GM19468 (cell line): ENCODE results near the gene MAP2.

Experiments
- ATAC-seq: cut with Tn5 transposase; IDR thresholded peaks from one replicate; pipeline ENCODE4 v1.9.1; 2021; ENCODE audit warnings: mild to moderate bottlenecking, moderate library complexity, moderate number of reproducible peaks; ENCODE audit not compliant: unreplicated experiment; ENCODE audit errors: extremely low read depth

Gene MAP2

GRCh38 chr2:209771474-209772289, 347.8 kb downstream of the MAP2 start, which contains the start of gene UNC80:
UNC80 (plus strand) TSS chr2:209771832; CDS start chr2:209772073, 241 bp downstream.
- no peak for ATAC-seq

DNA sequence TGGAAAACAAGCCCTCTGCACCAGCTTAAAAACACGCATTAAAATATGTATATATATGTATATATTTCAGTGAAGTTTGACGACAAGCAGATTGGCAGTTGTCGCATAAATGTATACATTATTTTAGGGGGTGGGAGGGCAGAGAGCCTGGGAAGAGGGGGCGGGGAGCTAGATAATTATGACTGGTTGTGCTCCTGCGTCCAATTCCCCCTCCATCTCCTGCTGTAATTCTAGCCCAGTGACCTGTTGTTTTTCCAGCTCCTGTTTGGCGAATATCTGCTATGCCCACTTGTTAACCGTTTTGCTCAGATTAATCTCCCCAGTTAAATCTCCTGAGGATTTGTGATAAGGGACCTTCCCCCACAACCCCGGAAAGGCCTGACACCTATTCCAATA, 348.4 kb downstream of the MAP2 start:
- no peak for ATAC-seq

- ATAC-seq, result no peak
Measured at GRCh38 chr2:209773377-209773776, 349.5 kb downstream of the MAP2 start.
